Mucosa of stomach (tissue), 1 donor: ENCODE data around the gene TBCB.

Experiments used
- H3K27me3 ChIP-seq: one replicate; pipeline ENCODE4 v1.7.0; 2013; ENCODE audit warnings: mild to moderate bottlenecking, low read length; ENCODE audit not compliant: control insufficient read depth, insufficient read depth
- H3K36me3 ChIP-seq: one replicate; pipeline ENCODE4 v1.7.0; 2013; ENCODE audit warnings: low read length; ENCODE audit not compliant: control insufficient read depth, insufficient read depth
- H3K4me1 ChIP-seq: one replicate; pipeline ENCODE4 v1.7.0; 2013; ENCODE audit warnings: mild to moderate bottlenecking, low read length; ENCODE audit not compliant: control insufficient read depth, insufficient read depth
- H3K4me3 ChIP-seq: one replicate; pipeline ENCODE4 v1.7.0; 2013; ENCODE audit warnings: low read length
- H3K9ac ChIP-seq: one replicate; pipeline ENCODE4 v1.7.0; 2013; ENCODE audit warnings: mild to moderate bottlenecking, low read length, moderate library complexity
- H3K9me3 ChIP-seq: one replicate; pipeline ENCODE4 v1.7.0; 2013; ENCODE audit warnings: mild to moderate bottlenecking, low read length, moderate library complexity; ENCODE audit not compliant: control insufficient read depth
- donor health status: Pancreatic carcinoma.

The TBCB gene

GRCh38 chr19:36106441-36106840 is 8.8 kb upstream of the TBCB start:
- Histone ChIP-seq H3K36me3 (no peaks in the 10 kb centered on the region), H3K9me3 (no peaks in the 10 kb centered on the region), H3K27me3 (no peaks in the 10 kb centered on the region), H3K9ac (no peak overlapping the region), H3K4me3 (no peak overlapping the region), H3K4me1 (no peaks in the 10 kb centered on the region)

DNA sequence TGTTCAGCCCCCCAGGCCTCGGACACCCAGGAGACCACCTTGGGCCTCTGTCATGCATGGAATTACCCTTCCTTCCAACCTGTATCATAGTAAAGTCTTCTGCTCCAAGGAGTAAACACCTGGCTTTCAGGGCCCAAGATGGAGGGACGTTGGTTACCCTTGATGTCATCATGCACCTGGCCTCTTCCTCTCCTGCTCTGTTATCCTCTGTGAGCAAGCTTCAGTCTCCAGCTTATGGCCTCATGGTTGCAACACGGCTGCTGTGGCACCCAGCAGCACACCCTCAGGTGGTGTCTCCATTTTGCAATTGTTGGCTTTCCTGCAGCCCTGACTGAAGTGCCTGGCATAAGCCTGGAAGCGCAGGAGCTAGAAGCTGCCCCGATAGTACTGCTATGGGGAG is 8.3 kb upstream of the TBCB start:
- Histone ChIP-seq H3K9ac (no peak overlapping the region), H3K4me3 (no peak overlapping the region), H3K27me3 (no peaks in the 10 kb centered on the region), H3K36me3 (no peaks in the 10 kb centered on the region), H3K4me1 (no peaks in the 10 kb centered on the region), H3K9me3 (no peaks in the 10 kb centered on the region)

- Histone ChIP-seq H3K9me3 (no peaks in the 10 kb centered on the region), H3K36me3 (no peaks in the 10 kb centered on the region), H3K4me1 (peaks cover 2% of the 10 kb centered on the region), H3K9ac (no peak overlapping the region), H3K4me3 (no peak overlapping the region), H3K27me3 (no peaks in the 10 kb centered on the region)
Measured at GRCh38 chr19:36108684-36109083, 6.6 kb upstream of the TBCB start.

GRCh38 chr19:36110487-36111199 is 4.6 kb upstream of the TBCB start, which contains the start of gene OVOL3:
OVOL3 (plus strand) TSS chr19:36111143; CDS start chr19:36111203, 60 bp downstream.
- Histone ChIP-seq H3K4me1 (peaks cover 7% of the 10 kb centered on the region), H3K27me3 (no peaks in the 10 kb centered on the region), H3K36me3 (no peaks in the 10 kb centered on the region), H3K9me3 (no peaks in the 10 kb centered on the region), H3K9ac (no peak within 1 kb of the TSS), H3K4me3 (no peak within 1 kb of the TSS)

DNA sequence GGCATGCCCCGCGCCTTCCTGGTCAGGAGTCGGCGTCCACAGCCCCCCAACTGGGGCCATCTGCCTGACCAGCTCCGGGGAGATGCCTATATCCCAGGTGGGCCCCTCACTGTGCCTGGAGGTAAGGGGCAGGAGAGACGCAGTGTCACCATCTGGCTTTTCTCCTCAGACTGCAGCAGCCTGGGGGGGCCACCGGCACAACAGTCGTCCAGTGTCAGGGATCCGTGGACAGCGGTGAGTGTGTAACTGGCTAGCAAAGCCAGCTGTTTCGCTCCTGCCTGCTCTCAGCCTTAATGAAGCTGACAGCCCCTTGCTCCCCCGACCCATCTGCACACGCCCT is 4.1 kb upstream of the TBCB start:
- no peaks in the 10 kb centered on the region for H3K27me3 ChIP-seq
- H3K36me3 ChIP-seq = no peaks in the 10 kb centered on the region
- H3K9me3 ChIP-seq = no peaks in the 10 kb centered on the region

DNA sequence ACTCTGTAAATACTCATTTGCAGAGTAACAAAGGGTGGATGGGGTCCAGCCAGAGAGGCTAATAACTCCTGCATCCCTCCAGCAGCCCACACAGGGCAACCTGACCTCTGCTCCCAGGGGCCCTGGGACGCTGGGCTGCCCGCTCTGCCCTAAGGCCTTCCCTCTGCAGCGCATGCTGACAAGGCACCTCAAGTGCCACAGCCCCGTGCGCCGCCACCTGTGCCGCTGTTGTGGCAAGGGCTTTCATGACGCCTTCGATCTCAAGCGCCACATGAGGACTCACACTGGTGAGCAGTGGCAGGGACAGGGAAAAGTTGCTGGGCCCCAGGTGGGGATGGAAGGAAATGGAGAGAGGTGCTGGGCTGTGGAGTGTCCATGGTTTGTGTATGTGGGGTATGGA is 2.6 kb upstream of the TBCB start:
- no peak overlapping the region for H3K9ac ChIP-seq
- H3K9me3 ChIP-seq = no peaks in the 10 kb centered on the region
- no peaks in the 10 kb centered on the region for H3K27me3 ChIP-seq
- H3K4me3 ChIP-seq = no peak overlapping the region
- H3K36me3 ChIP-seq = no peaks in the 10 kb centered on the region
- H3K4me1 ChIP-seq = peaks cover 14% of the 10 kb centered on the region

More for the DNA sequence above, 4.1 kb upstream of the TBCB start:
- no peak overlapping the region for H3K4me3 ChIP-seq
- H3K9ac ChIP-seq = no peak overlapping the region
- H3K4me1 ChIP-seq = peaks cover 11% of the 10 kb centered on the region

DNA sequence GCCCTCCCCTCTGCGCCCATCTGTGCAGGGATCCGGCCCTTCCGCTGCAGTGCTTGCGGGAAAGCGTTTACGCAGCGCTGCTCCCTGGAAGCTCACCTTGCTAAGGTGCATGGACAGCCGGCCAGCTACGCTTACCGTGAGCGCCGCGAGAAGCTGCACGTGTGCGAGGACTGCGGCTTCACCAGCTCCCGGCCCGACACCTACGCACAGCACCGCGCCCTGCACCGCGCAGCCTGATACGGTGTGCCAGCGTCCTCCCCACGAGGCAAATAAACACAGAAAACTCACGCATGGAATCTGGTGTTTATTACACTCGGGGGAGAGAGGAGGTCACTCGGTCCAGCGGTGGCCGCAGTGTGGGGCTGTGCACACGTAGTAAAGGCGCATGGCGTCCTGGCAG is 1.8 kb upstream of the TBCB start:
- H3K9ac ChIP-seq = peak overlapping the region; percentile 85
- no peaks in the 10 kb centered on the region for H3K27me3 ChIP-seq
- no peak overlapping the region for H3K4me3 ChIP-seq
- no peaks in the 10 kb centered on the region for H3K36me3 ChIP-seq
- H3K4me1 ChIP-seq = peaks cover 14% of the 10 kb centered on the region
- H3K9me3 ChIP-seq = no peaks in the 10 kb centered on the region

GRCh38 chr19:36113894-36114720 is 1.2 kb upstream of the TBCB start:
- Histone ChIP-seq H3K27me3 (no peaks in the 10 kb centered on the region), H3K4me1 (peaks cover 14% of the 10 kb centered on the region), H3K9me3 (no peaks in the 10 kb centered on the region), H3K9ac (peak overlapping the region; percentile 85), H3K4me3 (peak overlapping the region; percentile 95), H3K36me3 (no peaks in the 10 kb centered on the region)

- Histone ChIP-seq H3K36me3 (no peaks in the 10 kb centered on the region), H3K27me3 (no peaks in the 10 kb centered on the region), H3K4me1 (peaks cover 14% of the 10 kb centered on the region), H3K4me3 (peak within 1 kb of the TSS; percentile 95), H3K9ac (peak within 1 kb of the TSS; percentile 85), H3K9me3 (no peaks in the 10 kb centered on the region)
Measured at GRCh38 chr19:36114721-36115452, 381 bp upstream of the TBCB start, which contains the start of gene POLR2I. POLR2I (minus strand) TSS chr19:36114875; CDS start chr19:36114856, 19 bp downstream.

DNA sequence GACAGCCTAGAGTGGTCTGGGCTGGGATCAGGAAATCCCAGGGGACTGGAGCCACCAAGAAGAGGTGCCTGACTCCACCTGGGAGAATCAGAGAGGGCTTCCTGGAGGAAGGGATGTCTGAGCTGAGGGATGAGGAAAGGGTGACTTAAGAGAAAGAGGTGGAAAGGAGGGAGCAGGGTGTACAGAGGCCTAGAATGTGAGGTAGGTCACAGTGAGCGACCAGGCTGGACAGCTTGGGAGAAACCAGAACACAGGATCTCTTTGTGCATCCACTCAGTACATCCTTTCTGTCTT is 1.0 kb downstream of the TBCB start:
- H3K9ac ChIP-seq = peak overlapping the region; percentile 56
- no peaks in the 10 kb centered on the region for H3K36me3 ChIP-seq
- H3K27me3 ChIP-seq = no peaks in the 10 kb centered on the region
- peaks cover 14% of the 10 kb centered on the region for H3K4me1 ChIP-seq
- H3K9me3 ChIP-seq = no peaks in the 10 kb centered on the region
- peak overlapping the region; percentile 95 for H3K4me3 ChIP-seq

- Histone ChIP-seq H3K9ac (no peak overlapping the region), H3K36me3 (no peaks in the 10 kb centered on the region), H3K4me3 (no peak overlapping the region), H3K27me3 (no peaks in the 10 kb centered on the region), H3K9me3 (no peaks in the 10 kb centered on the region), H3K4me1 (peaks cover 7% of the 10 kb centered on the region)
Measured at GRCh38 chr19:36120092-36120983, 5.1 kb downstream of the TBCB start.
